ENCODE results near the gene FGF18. TPM values are rescaled to one million over a fixed set of nuclear protein-coding genes. Genes with fewer than 3 reads are reported as not detected.

FGF18 gene
- polyA plus RNA-seq, 1 donor from 2014 or later = 1.2 TPM

GRCh38 chr5:171499611-171500010 is 80.2 kb downstream of the FGF18 start:
- no peaks in the 10 kb centered on the region for H3K9me2 ChIP-seq (ENCODE audit: insufficient read depth, low read length)
- no peak overlapping the region for H3K27ac ChIP-seq (ENCODE audit: low read length)
- no peaks in the 10 kb centered on the region for H3F3A ChIP-seq (ENCODE audit: insufficient read depth, low read length, poor library complexity, severe bottlenecking)
- no peak overlapping the region for H3K9ac ChIP-seq (ENCODE audit: low read length)
- H3K4me2 ChIP-seq (ENCODE audit: low read length) = no peak overlapping the region
- no peak overlapping the region for H2AFZ ChIP-seq (ENCODE audit: low read depth, low read length)
- no peaks in the 10 kb centered on the region for H3K36me3 ChIP-seq (ENCODE audit: insufficient read depth, low read length)
- no peak overlapping the region for H3K4me3 ChIP-seq (ENCODE audit: low read length)
- H4K20me1 ChIP-seq (ENCODE audit: insufficient read depth) = no peaks in the 10 kb centered on the region
- no peaks in the 10 kb centered on the region for H3K27me3 ChIP-seq (ENCODE audit: insufficient read depth, low read depth, low read length)
- no peaks in the 10 kb centered on the region for H3K79me2 ChIP-seq (replicated peaks; ENCODE audit: insufficient read depth, low read length)
- H3K9me3 ChIP-seq (ENCODE audit: low read length) = no peaks in the 10 kb centered on the region
- TF ChIP-seq CTCF (IDR thresholded peaks at IDR 0.05; ENCODE audit: poor library complexity, severe bottlenecking) = no peak
- TF ChIP-seq MXI1 (conservative IDR thresholded peaks at IDR 0.05; ENCODE audit: poor library complexity, severe bottlenecking) = no peak
- no peak for TF ChIP-seq POLR2AphosphoS5 (IDR thresholded peaks at IDR 0.05)
- no peak for TF ChIP-seq TAF1 (IDR thresholded peaks at IDR 0.05; ENCODE audit: low read depth)
- no peak for TF ChIP-seq EP300 (conservative IDR thresholded peaks at IDR 0.05; ENCODE audit: poor library complexity, severe bottlenecking)
- TF ChIP-seq REST (IDR thresholded peaks at IDR 0.05; ENCODE audit: borderline replicate concordance) = no peak
- TF ChIP-seq SMC3 (conservative IDR thresholded peaks at IDR 0.05; ENCODE audit: poor library complexity) = no peak
- TF ChIP-seq EZH2 (IDR thresholded peaks at IDR 0.05; ENCODE audit: borderline replicate concordance, insufficient read depth, low read length, poor library complexity, severe bottlenecking) = no peak
- TF ChIP-seq RAD21 (conservative IDR thresholded peaks at IDR 0.05) = no peak

- no peaks in the 10 kb centered on the region for H4K20me1 ChIP-seq (ENCODE audit: insufficient read depth)
- no peaks in the 10 kb centered on the region for H3K36me3 ChIP-seq (ENCODE audit: insufficient read depth, low read length)
- no peak overlapping the region for H2AFZ ChIP-seq (ENCODE audit: low read depth, low read length)
- no peak overlapping the region for H3K9ac ChIP-seq (ENCODE audit: low read length)
- no peaks in the 10 kb centered on the region for H3K27me3 ChIP-seq (ENCODE audit: insufficient read depth, low read depth, low read length)
- no peaks in the 10 kb centered on the region for H3K79me2 ChIP-seq (replicated peaks; ENCODE audit: insufficient read depth, low read length)
- H3K9me2 ChIP-seq (ENCODE audit: insufficient read depth, low read length) = no peaks in the 10 kb centered on the region
- no peaks in the 10 kb centered on the region for H3F3A ChIP-seq (ENCODE audit: insufficient read depth, low read length, poor library complexity, severe bottlenecking)
- H3K4me3 ChIP-seq (ENCODE audit: low read length) = no peak overlapping the region
- no peaks in the 10 kb centered on the region for H3K9me3 ChIP-seq (ENCODE audit: low read length)
- no peak for TF ChIP-seq RAD21 (conservative IDR thresholded peaks at IDR 0.05)
- H3K27ac ChIP-seq (ENCODE audit: low read length) = no peak overlapping the region
- H3K4me2 ChIP-seq (ENCODE audit: low read length) = no peak overlapping the region
Measured at GRCh38 chr5:171505473-171506043, 86.1 kb downstream of the FGF18 start.

- H3K9ac ChIP-seq (ENCODE audit: low read length) = no peak overlapping the region
- H3K79me2 ChIP-seq (replicated peaks; ENCODE audit: insufficient read depth, low read length) = no peaks in the 10 kb centered on the region
- H3K27me3 ChIP-seq (ENCODE audit: insufficient read depth, low read depth, low read length) = no peaks in the 10 kb centered on the region
- H3K4me3 ChIP-seq (ENCODE audit: low read length) = no peak overlapping the region
- H3K36me3 ChIP-seq (ENCODE audit: insufficient read depth, low read length) = no peaks in the 10 kb centered on the region
- H4K20me1 ChIP-seq (ENCODE audit: insufficient read depth) = no peaks in the 10 kb centered on the region
- no peaks in the 10 kb centered on the region for H3K9me3 ChIP-seq (ENCODE audit: low read length)
- H3F3A ChIP-seq (ENCODE audit: insufficient read depth, low read length, poor library complexity, severe bottlenecking) = no peaks in the 10 kb centered on the region
- H2AFZ ChIP-seq (ENCODE audit: low read depth, low read length) = no peak overlapping the region
- H3K4me2 ChIP-seq (ENCODE audit: low read length) = no peak overlapping the region
- TF ChIP-seq TAF1 (IDR thresholded peaks at IDR 0.05; ENCODE audit: low read depth) = no peak
- no peak for TF ChIP-seq SMC3 (conservative IDR thresholded peaks at IDR 0.05; ENCODE audit: poor library complexity)
- TF ChIP-seq POLR2AphosphoS5 (IDR thresholded peaks at IDR 0.05) = no peak
- TF ChIP-seq MXI1 (conservative IDR thresholded peaks at IDR 0.05; ENCODE audit: poor library complexity, severe bottlenecking) = no peak
- TF ChIP-seq REST (IDR thresholded peaks at IDR 0.05; ENCODE audit: borderline replicate concordance) = no peak
- no peak for TF ChIP-seq EP300 (conservative IDR thresholded peaks at IDR 0.05; ENCODE audit: poor library complexity, severe bottlenecking)
- TF ChIP-seq CTCF (IDR thresholded peaks at IDR 0.05; ENCODE audit: poor library complexity, severe bottlenecking) = no peak
- TF ChIP-seq EZH2 (IDR thresholded peaks at IDR 0.05; ENCODE audit: borderline replicate concordance, insufficient read depth, low read length, poor library complexity, severe bottlenecking) = no peak
- TF ChIP-seq RAD21 (conservative IDR thresholded peaks at IDR 0.05) = no peak
- H3K9me2 ChIP-seq (ENCODE audit: insufficient read depth, low read length) = no peaks in the 10 kb centered on the region
- H3K27ac ChIP-seq (ENCODE audit: low read length) = no peak overlapping the region
Measured at GRCh38 chr5:171506951-171507350, 87.5 kb downstream of the FGF18 start.

Data from neural cell (in vitro differentiated cells).